Uterus (tissue), 4 donors: ENCODE results near the gene LPP. TPM values are rescaled to one million over a fixed set of nuclear protein-coding genes. Genes with fewer than 3 reads are reported as not detected.

Experiments
- DNase-seq, 2 donors: peaks; one replicate each; pipeline ENCODE4 v3.0.0-alpha.2; 2019 to 2020
- H3K27ac ChIP-seq, 2 donors: fragments of 200-600 bp; sonication (generic); 1 replicate in 1 of 2; 2 replicates in 1 of 2; pipeline ENCODE4 v1.5.1; 2016 to 2018
- H3K27me3 ChIP-seq, 2 donors: fragments of 200-600 bp; sonication (generic); one replicate each; pipeline ENCODE4 v1.5.1; 2018 to 2019; ENCODE audit warnings: control low read depth in 1 of 2
- H3K36me3 ChIP-seq, 2 donors: fragments of 200-600 bp; sonication (generic); one replicate each; pipeline ENCODE4 v1.5.1; 2019; ENCODE audit warnings: control low read depth in 1 of 2
- H3K4me1 ChIP-seq, 2 donors: fragments of 200-600 bp; sonication (generic); one replicate each; pipeline ENCODE4 v1.5.1; 2018 to 2019; ENCODE audit warnings: control low read depth in 1 of 2
- H3K4me3 ChIP-seq, 2 donors: fragments of 200-600 bp; sonication (generic); 1 replicate in 1 of 2; 2 replicates in 1 of 2; pipeline ENCODE4 v1.5.1; 2018 to 2019; ENCODE audit warnings: mild to moderate bottlenecking in 1 of 2
- H3K9me3 ChIP-seq, 2 donors: fragments of 200-600 bp; sonication (generic); one replicate each; pipeline ENCODE4 v1.5.1; 2019; ENCODE audit warnings: control low read depth in 1 of 2
- CTCF ChIP-seq, 4 experiments: fragments of 200-600 bp in 2 of 4; fragments of 450-650 bp in 2 of 4; sonication (generic) in 2 of 4; IDR thresholded peaks; one replicate each; pipeline ENCODE4 v1.5.1; 2016 to 2019; ENCODE audit warnings: antibody characterized with exemption in 4 of 4, mild to moderate bottlenecking in 2 of 4, moderate library complexity in 1 of 4
- POLR2A ChIP-seq, 2 donors: fragments of 450-650 bp; IDR thresholded peaks; one replicate each; pipeline ENCODE4 v1.6.1; 2016; ENCODE audit warnings: antibody characterized with exemption in 2 of 2, mild to moderate bottlenecking in 1 of 2, moderate library complexity in 1 of 2
- intact Hi-C: fragments of 100-400 bp; cut with DNase I; formaldehyde crosslinking; loops from one replicate; pipeline ENCODE4 v1.15.1; 2023; ENCODE audit warnings: low total_unique reads
- total RNA-seq, 4 donors: library from RNA; depleted of rRNA in 3 of 4; stranded (reverse); fragments of >200 nt in 3 of 4; gene quantifications; one replicate each; pipeline versions ENCODE4 v1.1.0 to v1.2.4, GENCODE V29; 2014 to 2023
- donor health status: DM: yes; HTN: yes; CAD: no.

LPP gene
- total RNA-seq, 4 donors from 2014 or later: 180 to 1,374 (median 712) TPM

GRCh38 chr3:188827103-188827502, 673.1 kb downstream of the LPP start:
- H3K27me3 ChIP-seq: no peaks in the 10 kb centered on the region
- peaks cover 0 to 5% of the 10 kb centered on the region in 2 donors for H3K4me1 ChIP-seq
- H3K27ac ChIP-seq: peak overlapping the region in 1 of 2 donors; percentile 31
- H3K9me3 ChIP-seq: no peaks in the 10 kb centered on the region
- no peaks in the 10 kb centered on the region for H3K36me3 ChIP-seq
- TF ChIP-seq POLR2A (IDR thresholded peaks at IDR 0.05): no peak
- no peak for TF ChIP-seq CTCF (IDR thresholded peaks at IDR 0.05)
- no peak for DNase-seq
- intact Hi-C loops: no loop called here
- no peak overlapping the region for H3K4me3 ChIP-seq

GRCh38 chr3:188827576-188827975, 673.6 kb downstream of the LPP start:
- H3K4me1 ChIP-seq: peaks cover 0 to 5% of the 10 kb centered on the region in 2 donors

DNA sequence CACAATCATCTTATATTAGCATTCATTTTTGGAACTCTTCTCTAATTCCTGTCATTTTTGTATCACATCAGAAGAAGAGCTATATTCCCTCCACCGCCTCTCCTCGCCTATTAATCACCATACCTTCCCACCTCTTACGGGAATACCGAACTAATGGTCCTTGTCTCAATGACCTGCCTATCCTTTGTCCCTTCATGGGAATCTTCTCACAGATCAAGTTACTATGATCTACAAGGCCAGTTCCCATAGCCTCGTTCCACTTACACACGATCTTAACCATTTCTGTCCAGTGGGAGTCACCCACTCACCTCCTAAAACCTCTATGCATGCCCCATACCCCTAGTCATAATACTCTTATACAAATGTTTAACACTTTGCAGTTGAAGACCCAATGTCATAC, 675.2 kb downstream of the LPP start:
- no peak for TF ChIP-seq CTCF (IDR thresholded peaks at IDR 0.05)
- no peak for TF ChIP-seq POLR2A (IDR thresholded peaks at IDR 0.05)
- Histone ChIP-seq H3K36me3 (no peaks in the 10 kb centered on the region), H3K4me1 (peaks cover 0 to 5% of the 10 kb centered on the region in 2 donors), H3K27me3 (no peaks in the 10 kb centered on the region), H3K9me3 (no peaks in the 10 kb centered on the region), H3K4me3 (no peak overlapping the region), H3K27ac (no peak overlapping the region)
- intact Hi-C loops: no loop called here
- DNase-seq: no peak

More at GRCh38 chr3:188827576-188827975, 673.6 kb downstream of the LPP start:
- Histone ChIP-seq H3K27me3 (no peaks in the 10 kb centered on the region), H3K36me3 (no peaks in the 10 kb centered on the region), H3K9me3 (no peaks in the 10 kb centered on the region), H3K4me3 (no peak overlapping the region), H3K27ac (peak overlapping the region in 1 of 2 donors; percentile 31)
- TF ChIP-seq POLR2A (IDR thresholded peaks at IDR 0.05) (no peak), CTCF (IDR thresholded peaks at IDR 0.05) (no peak)
- DNase-seq: no peak
- intact Hi-C loops: no loop called here

GRCh38 chr3:188829576-188829975, 675.6 kb downstream of the LPP start:
- DNase-seq: no peak
- H3K4me1 ChIP-seq: peaks cover 0 to 5% of the 10 kb centered on the region in 2 donors
- H3K9me3 ChIP-seq: no peaks in the 10 kb centered on the region
- TF ChIP-seq CTCF (IDR thresholded peaks at IDR 0.05) (no peak), POLR2A (IDR thresholded peaks at IDR 0.05) (no peak)
- H3K36me3 ChIP-seq: no peaks in the 10 kb centered on the region
- intact Hi-C loops: no loop called here
- H3K27me3 ChIP-seq: no peaks in the 10 kb centered on the region
- H3K4me3 ChIP-seq: no peak overlapping the region
- no peak overlapping the region for H3K27ac ChIP-seq

DNA sequence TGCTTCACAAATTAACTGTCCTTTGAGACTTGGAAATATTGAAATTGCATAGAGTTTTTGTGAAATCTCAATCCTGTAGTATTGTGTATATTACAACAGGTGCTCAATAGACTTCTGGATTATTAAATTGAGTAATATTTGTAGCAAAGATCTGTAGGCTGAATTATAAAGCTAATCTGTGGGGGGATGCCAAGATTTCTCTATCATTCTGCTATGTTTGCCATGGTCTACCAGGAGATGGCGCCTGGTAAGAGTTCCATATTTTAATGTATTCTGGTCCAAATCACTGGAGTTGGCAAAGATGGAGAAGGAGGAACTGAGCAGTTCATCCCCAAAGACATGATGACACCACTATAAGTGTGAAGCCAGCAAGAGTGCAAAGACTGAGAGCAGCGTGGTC, 676.9 kb downstream of the LPP start:
- H3K27me3 ChIP-seq: no peaks in the 10 kb centered on the region
- no peak for DNase-seq
- no peak for TF ChIP-seq POLR2A (IDR thresholded peaks at IDR 0.05)
- TF ChIP-seq CTCF (IDR thresholded peaks at IDR 0.05): no peak
- no peaks in the 10 kb centered on the region for H3K9me3 ChIP-seq
- H3K4me3 ChIP-seq: no peak overlapping the region
- intact Hi-C loops: no loop called here
- no peak overlapping the region for H3K27ac ChIP-seq
- H3K4me1 ChIP-seq: peaks cover 0 to 5% of the 10 kb centered on the region in 2 donors
- H3K36me3 ChIP-seq: no peaks in the 10 kb centered on the region
